Kidney (tissue), 14 donors: Measurements from ENCODE around the gene HHIPL1. TPM values are rescaled to one million over a fixed set of nuclear protein-coding genes. Genes with fewer than 3 reads are reported as not detected.

ENCODE experiments used
- DNase-seq, 5 donors: peaks; one replicate each; pipeline ENCODE4 v3.0.0-alpha.2; 2013 to 2020
- FAIRE-seq: peaks from 2 replicates; lab custom pipeline; 2012; peaks lifted over from hg19 to GRCh38; lab: Jason Lieb, UNC
- H3K27ac ChIP-seq, 2 donors: one replicate each; pipeline ENCODE4 v1.7.0; 2013; ENCODE audit warnings: low read depth in 2 of 2, low read length in 2 of 2, inconsistent platforms in 1 of 2
- H3K27me3 ChIP-seq: one replicate; pipeline ENCODE4 v1.7.1; 2013; ENCODE audit warnings: low read length, inconsistent platforms; ENCODE audit not compliant: control insufficient read depth, insufficient read depth
- H3K36me3 ChIP-seq, 3 donors: one replicate each; pipeline versions ENCODE4 v1.7.0 to v1.7.1; 2013; ENCODE audit warnings: low read length in 3 of 3, control low read depth in 1 of 3, inconsistent platforms in 1 of 3; ENCODE audit not compliant: insufficient read depth in 3 of 3, control insufficient read depth in 2 of 3
- H3K4me1 ChIP-seq, 3 donors: one replicate each; pipeline versions ENCODE4 v1.7.0 to v1.7.1; 2013; ENCODE audit warnings: low read length in 3 of 3, inconsistent platforms in 1 of 3, low read depth in 1 of 3; ENCODE audit not compliant: control insufficient read depth in 2 of 3, insufficient read depth in 2 of 3
- H3K4me3 ChIP-seq, 3 donors: one replicate each; pipeline versions ENCODE4 v1.7.0 to v1.8.1; 2013; ENCODE audit warnings: low read length in 3 of 3, control low read depth in 1 of 3, inconsistent platforms in 1 of 3
- H3K9ac ChIP-seq, 3 donors: one replicate each; pipeline versions ENCODE4 v1.7.0 to v1.7.1; 2013; ENCODE audit warnings: low read length in 3 of 3, control low read depth in 1 of 3, inconsistent platforms in 1 of 3
- H3K9me3 ChIP-seq, 3 donors: one replicate each; pipeline versions ENCODE4 v1.7.0 to v1.7.1; 2013; ENCODE audit warnings: low read length in 3 of 3, control low read depth in 1 of 3, inconsistent platforms in 1 of 3; ENCODE audit not compliant: control insufficient read depth in 2 of 3, insufficient read depth in 1 of 3
- intact Hi-C: fragments of 100-400 bp; cut with DNase I; formaldehyde crosslinking; loops from one replicate; pipeline ENCODE4 v1.11.1; 2022
- polyA plus RNA-seq: library from polyadenylated mRNA; stranded (reverse); fragments of 350-450 nt; fragmentation: Illumina TruSeq; extraction: RNeasy Lipid Tissue Mini Kit (QIAGEN cat#74804); gene quantifications from one replicate; pipeline ENCODE4 v1.2.3, GENCODE V29; 2014; ENCODE audit warnings: low read depth, low replicate concordance; ENCODE audit not compliant: insufficient read depth
- total RNA-seq: library from RNA; stranded (reverse); fragmentation: NEBNext Ultra II Directional; extraction: Animal tissue kit (Norgen Biotek cat#: 25700); gene quantifications from one replicate; pipeline ENCODE4 v1.2.1, GENCODE V29; 2021
- TF ChIP-seq, protein P1 (sequence below): IDR thresholded peaks from 3 replicates; pipeline ENCODE4 v1.5.1; 2012; ENCODE audit warnings: mild to moderate bottlenecking, moderate library complexity, borderline replicate concordance; ENCODE audit not compliant: insufficient read depth; ENCODE audit errors: extremely low read depth
- donor health status: control.
- donor health status: control.
- donor health status: control.
- donor health status: control.
- donor health status: control.
- donor health status: DM: yes; HTN: yes; CAD: no.
- donor health status: Normal renal cell carcinoma (clear cell type).

HHIPL1 gene
- total and polyA plus RNA-seq, 2 donors from 2014 or later, result 0.32 to 0.88 TPM

DNA sequence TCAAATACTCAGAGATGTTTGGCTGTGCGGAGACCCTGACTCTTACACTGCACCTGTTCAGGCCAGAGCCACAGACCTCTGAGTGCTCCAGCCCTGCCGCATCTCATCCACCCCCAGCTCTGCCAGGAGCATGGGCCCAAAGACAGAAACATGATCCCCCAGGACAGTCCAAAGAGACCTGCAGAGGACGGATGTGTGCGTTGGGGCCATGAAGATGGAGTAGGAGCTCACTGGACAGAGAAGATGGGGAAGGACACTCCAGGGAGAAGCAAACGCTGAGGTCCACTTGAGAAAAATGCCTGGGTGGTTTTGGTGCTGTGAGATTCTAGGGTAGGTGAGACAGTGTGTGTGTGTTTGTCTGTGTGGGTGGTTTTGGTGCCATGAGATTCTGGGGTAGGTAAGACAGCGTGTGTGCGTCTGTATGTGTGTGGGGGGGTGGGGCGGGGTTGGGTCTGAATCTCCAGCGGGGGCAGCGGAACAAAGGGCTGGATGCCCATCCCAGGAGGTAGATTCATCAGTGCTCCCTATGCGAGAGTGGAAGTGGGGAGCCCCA is 818 bp upstream of the HHIPL1 start:
- H3K4me3 ChIP-seq, result no peak overlapping the region
- TF ChIP-seq, protein P1, sequence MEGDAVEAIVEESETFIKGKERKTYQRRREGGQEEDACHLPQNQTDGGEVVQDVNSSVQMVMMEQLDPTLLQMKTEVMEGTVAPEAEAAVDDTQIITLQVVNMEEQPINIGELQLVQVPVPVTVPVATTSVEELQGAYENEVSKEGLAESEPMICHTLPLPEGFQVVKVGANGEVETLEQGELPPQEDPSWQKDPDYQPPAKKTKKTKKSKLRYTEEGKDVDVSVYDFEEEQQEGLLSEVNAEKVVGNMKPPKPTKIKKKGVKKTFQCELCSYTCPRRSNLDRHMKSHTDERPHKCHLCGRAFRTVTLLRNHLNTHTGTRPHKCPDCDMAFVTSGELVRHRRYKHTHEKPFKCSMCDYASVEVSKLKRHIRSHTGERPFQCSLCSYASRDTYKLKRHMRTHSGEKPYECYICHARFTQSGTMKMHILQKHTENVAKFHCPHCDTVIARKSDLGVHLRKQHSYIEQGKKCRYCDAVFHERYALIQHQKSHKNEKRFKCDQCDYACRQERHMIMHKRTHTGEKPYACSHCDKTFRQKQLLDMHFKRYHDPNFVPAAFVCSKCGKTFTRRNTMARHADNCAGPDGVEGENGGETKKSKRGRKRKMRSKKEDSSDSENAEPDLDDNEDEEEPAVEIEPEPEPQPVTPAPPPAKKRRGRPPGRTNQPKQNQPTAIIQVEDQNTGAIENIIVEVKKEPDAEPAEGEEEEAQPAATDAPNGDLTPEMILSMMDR, result no peak

DNA sequence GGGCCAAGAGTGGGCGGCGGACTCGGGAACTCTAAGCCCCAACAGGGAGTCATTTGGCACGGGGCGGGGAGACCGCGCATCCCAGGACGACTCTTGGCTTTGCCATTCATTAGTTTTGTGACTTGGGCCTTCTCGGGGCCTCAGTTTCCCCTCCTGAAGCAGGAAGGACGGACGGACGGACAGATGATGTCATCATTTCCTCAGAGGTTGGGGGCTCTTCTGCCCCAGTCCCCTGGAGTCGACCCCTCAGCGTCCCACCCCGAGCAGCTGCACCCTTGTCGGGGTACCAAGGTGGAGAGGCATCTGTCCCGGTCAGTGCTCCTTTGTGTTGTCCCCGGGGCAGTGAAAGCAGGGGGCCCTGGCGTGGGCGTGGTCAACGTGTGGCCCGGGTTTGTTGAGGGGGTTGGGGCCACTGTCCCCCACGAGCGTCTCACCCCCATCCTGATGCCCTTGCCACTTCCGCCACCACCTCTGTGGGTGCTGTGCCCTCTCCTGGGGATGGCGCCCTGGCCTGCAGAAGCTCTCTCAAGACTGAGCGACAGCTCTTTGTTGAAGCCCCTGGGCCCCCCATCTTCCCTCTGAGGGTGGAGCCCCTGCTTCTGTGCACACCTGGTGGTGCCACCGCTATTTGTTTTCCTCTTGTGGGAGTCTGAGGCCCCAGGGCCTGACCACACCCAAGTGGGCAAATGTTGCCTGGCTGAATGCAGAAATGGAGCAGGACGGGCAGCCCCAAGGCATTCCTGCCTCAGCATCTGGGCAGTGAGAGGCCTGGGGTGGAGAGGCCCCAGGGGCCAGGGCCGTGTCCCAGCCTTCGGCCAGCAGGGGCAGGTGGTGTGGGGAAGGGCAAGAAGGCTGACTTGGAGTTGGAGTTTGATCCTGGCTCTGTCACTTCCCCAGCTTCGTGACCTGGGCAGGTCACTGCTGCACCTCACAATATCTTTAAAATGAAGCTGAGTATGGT is 896 bp downstream of the HHIPL1 start:
- no peaks in the 10 kb centered on the region for H3K4me1 ChIP-seq
- no peaks in the 10 kb centered on the region for H3K9me3 ChIP-seq
- DNase-seq, result peak in 1 of 5 donors; percentile 60
- H3K36me3 ChIP-seq, result no peaks in the 10 kb centered on the region
- H3K27ac ChIP-seq, result no peak overlapping the region
- no peak for FAIRE-seq
- H3K9ac ChIP-seq, result no peak overlapping the region
- TF ChIP-seq, protein P1, result no peak
- intact Hi-C loops, result no loop called here
- H3K4me3 ChIP-seq, result peak overlapping the region in 1 of 3 donors; percentile 21
- no peaks in the 10 kb centered on the region for H3K27me3 ChIP-seq

More for the DNA sequence above, 818 bp upstream of the HHIPL1 start:
- FAIRE-seq (no peak), DNase-seq (no peak)
- intact Hi-C loops, result no loop called here
- Histone ChIP-seq H3K9ac (no peak overlapping the region), H3K27me3 (no peaks in the 10 kb centered on the region), H3K4me1 (no peaks in the 10 kb centered on the region), H3K36me3 (no peaks in the 10 kb centered on the region), H3K27ac (no peak overlapping the region), H3K9me3 (no peaks in the 10 kb centered on the region)

DNA sequence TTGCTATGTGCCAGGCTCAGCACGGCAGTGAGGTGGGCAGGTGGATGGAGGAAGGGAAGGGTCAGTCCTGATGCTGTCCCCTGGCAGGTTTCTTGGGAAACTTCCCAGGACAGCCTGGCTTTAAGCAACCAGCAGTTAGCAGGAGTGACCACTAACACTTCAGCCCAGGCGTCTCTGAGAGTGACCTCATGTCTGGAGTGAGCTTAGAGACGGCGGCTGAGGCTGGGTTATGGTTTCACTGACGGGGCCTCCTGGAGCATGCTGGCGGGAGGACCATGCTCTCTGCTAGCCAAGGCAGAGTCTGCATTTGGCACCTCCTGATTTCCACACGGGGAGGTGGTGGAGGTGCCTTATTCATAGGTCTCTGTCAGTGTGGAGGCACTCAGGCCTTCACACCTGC is 2.5 kb downstream of the HHIPL1 start:
- Histone ChIP-seq H3K4me3 (no peak overlapping the region), H3K9ac (no peak overlapping the region), H3K36me3 (no peaks in the 10 kb centered on the region), H3K27ac (no peak overlapping the region), H3K27me3 (no peaks in the 10 kb centered on the region), H3K4me1 (no peaks in the 10 kb centered on the region), H3K9me3 (no peaks in the 10 kb centered on the region)
- no peak for FAIRE-seq
- DNase-seq, result peak in 2 of 5 donors; percentile 27 to 34
- intact Hi-C loops, result no loop called here
- TF ChIP-seq, protein P1, result no peak
